B cell (primary cell): Measurements from ENCODE around the gene RIN3. TPM values are rescaled to one million over a fixed set of nuclear protein-coding genes. Genes with fewer than 3 reads are reported as not detected.
A peak's percentile ranks its signal among the peaks of the same experiment; 100 is the strongest.

ENCODE experiments used
- ATAC-seq: fragments of 200-7000 bp; cut with Tn5 transposase; one replicate; pipeline ENCODE4 v1.10.0; 2021; ENCODE audit warnings: low read depth, mild to moderate bottlenecking, moderate number of reproducible peaks, moderate library complexity
- CTCF ChIA-PET: fragments of 350-600 bp; sonication (Branson Sonifier 250); formaldehyde crosslinking; loops from one replicate; lab custom pipeline; 2021; ENCODE audit warnings: antibody characterized with exemption, inconsistent platforms; lab: Charles Lee
- POLR2A ChIA-PET: fragments of 350-600 bp; sonication (Branson Sonifier 250); formaldehyde crosslinking; loops from one replicate; lab custom pipeline; 2021; ENCODE audit warnings: antibody characterized with exemption; lab: Charles Lee
- DNase-seq: peaks from one replicate; pipeline ENCODE4 v3.0.0; 2013
- H2AFZ ChIP-seq: 2 replicates; pipeline ENCODE4 v1.6.1; 2012; ENCODE audit warnings: mild to moderate bottlenecking, low read depth, low read length; ENCODE audit not compliant: insufficient read depth, poor library complexity, severe bottlenecking
- H3K27ac ChIP-seq, 2 donors: 1 replicate in 1 of 2; 2 replicates in 1 of 2; pipeline ENCODE4 v1.5.1; 2012 to 2013; ENCODE audit warnings: low read length in 2 of 2, mild to moderate bottlenecking in 2 of 2, moderate library complexity in 1 of 2
- H3K27me3 ChIP-seq, 4 experiments: fragments of 200-600 bp in 1 of 4; sonication (generic) in 1 of 4; replicated peaks in 1 of 4; 1 replicate in 2 of 4; 2 replicates in 2 of 4; pipeline versions ENCODE4 v1.6.1 to v1.7.0; 2013 to 2016; ENCODE audit warnings: low read length in 3 of 4, mild to moderate bottlenecking in 2 of 4, mixed read lengths in 1 of 4, moderate library complexity in 1 of 4; ENCODE audit not compliant: insufficient read depth in 4 of 4, control insufficient read depth in 3 of 4; ENCODE audit errors: control extremely low read depth in 1 of 4
- H3K36me3 ChIP-seq, 2 experiments: replicated peaks in 1 of 2; 1 replicate in 1 of 2; 2 replicates in 1 of 2; pipeline versions ENCODE4 v1.6.1 to v1.7.1; 2013; ENCODE audit warnings: low read length in 1 of 2; ENCODE audit not compliant: insufficient read depth in 2 of 2, control insufficient read depth in 1 of 2; ENCODE audit errors: control extremely low read depth in 1 of 2, extremely low read depth in 1 of 2
- H3K4me1 ChIP-seq, 2 donors: fragments of 200-600 bp in 1 of 2; sonication (generic) in 1 of 2; 1 replicate in 1 of 2; 2 replicates in 1 of 2; pipeline versions ENCODE4 v1.5.1 to v1.6.1; 2013 to 2017; ENCODE audit warnings: low read length in 2 of 2; ENCODE audit not compliant: control insufficient read depth in 2 of 2, insufficient read depth in 2 of 2
- H3K4me2 ChIP-seq: replicated peaks from 2 replicates; pipeline ENCODE3; 2012; ENCODE audit warnings: mild to moderate bottlenecking, low read depth, low read length; ENCODE audit not compliant: poor library complexity, severe bottlenecking
- H3K4me3 ChIP-seq, 5 experiments: fragments of 200-600 bp in 1 of 5; sonication (generic) in 1 of 5; 1 replicate in 3 of 5; 2 replicates in 2 of 5; pipeline versions ENCODE4 v1.5.1 to v1.7.0; 2011 to 2016; ENCODE audit warnings: low read length in 4 of 5, mild to moderate bottlenecking in 4 of 5, low read depth in 2 of 5, control low read depth in 1 of 5, moderate library complexity in 1 of 5; ENCODE audit not compliant: insufficient read depth in 1 of 5; ENCODE audit errors: control extremely low read depth in 1 of 5, extremely low read depth in 1 of 5
- H3K79me2 ChIP-seq: fragments of 200-600 bp; sonication (generic); one replicate; pipeline ENCODE4 v1.6.0; 2016; ENCODE audit warnings: low read length; ENCODE audit not compliant: control insufficient read depth, insufficient read depth
- H3K9ac ChIP-seq: fragments of 200-600 bp; sonication (generic); 2 replicates; pipeline ENCODE4 v1.6.1; 2017; ENCODE audit warnings: mild to moderate bottlenecking, low read length, moderate library complexity
- H3K9me3 ChIP-seq, 3 donors: one replicate each; pipeline versions ENCODE4 v1.6.1 to v1.7.1; 2013; ENCODE audit warnings: low read length in 2 of 3; ENCODE audit not compliant: control insufficient read depth in 2 of 3, insufficient read depth in 1 of 3; ENCODE audit errors: control extremely low read depth in 1 of 3
- H4K20me1 ChIP-seq: 2 replicates; pipeline ENCODE4 v1.6.0; 2012; ENCODE audit warnings: mild to moderate bottlenecking, low read length; ENCODE audit not compliant: insufficient read depth, control insufficient read depth, poor library complexity, severe bottlenecking
- H3K27ac Mint-ChIP-seq: one replicate; pipeline ENCODE4 v1.8.0; 2021; ENCODE audit warnings: mixed read lengths
- H3K27me3 Mint-ChIP-seq: one replicate; pipeline ENCODE4 v1.8.0; 2021; ENCODE audit warnings: mixed read lengths
- H3K4me1 Mint-ChIP-seq: one replicate; pipeline ENCODE4 v1.8.0; 2021; ENCODE audit warnings: mixed read lengths
- H3K4me3 Mint-ChIP-seq: one replicate; pipeline ENCODE4 v1.8.0; 2021; ENCODE audit warnings: mixed read lengths
- H3K9me3 Mint-ChIP-seq: one replicate; pipeline ENCODE4 v1.8.0; 2022; ENCODE audit warnings: mixed read lengths; ENCODE audit not compliant: insufficient read depth
- CTCF ChIP-seq: fragments of 200-600 bp; IDR thresholded peaks from one replicate; pipeline ENCODE4 v1.8.0; 2022; ENCODE audit warnings: antibody characterized with exemption, mild to moderate bottlenecking
- EZH2 ChIP-seq: IDR thresholded peaks from 2 replicates; pipeline ENCODE4 v1.6.1; 2012; ENCODE audit warnings: borderline replicate concordance, low read depth, mild to moderate bottlenecking, moderate library complexity, low read length; ENCODE audit not compliant: insufficient read depth, poor library complexity, severe bottlenecking
- WGBS: methylation state at CpG from one replicate; pipeline ENCODE4 v1.1.5; 2013; ENCODE audit warnings: missing lambda C conversion rate; ENCODE audit not compliant: insufficient coverage; 5-methylcytosine and 5-hydroxymethylcytosine counted together
- intact Hi-C: fragments of 100-400 bp; cut with micrococcal nuclease; formaldehyde crosslinking; loops from one replicate; pipeline ENCODE4 v1.10.0; 2022
- polyA plus RNA-seq: library from polyadenylated mRNA; depleted of rRNA; stranded (reverse); fragments of >200 nt; gene quantifications from 2 replicates; pipeline ENCODE4 v1.2.3, GENCODE V29; 2012
- total RNA-seq, 2 donors: library from RNA; stranded (reverse); fragments of 120-200 nt in 1 of 2; gene quantifications; 1 replicate in 1 of 2; 2 replicates in 1 of 2; pipeline versions ENCODE4 v1.2.3 to v1.2.4, GENCODE V29; 2013 to 2022

The RIN3 gene
- total and polyA plus RNA-seq, 2 donors (not counting 1 experiment from before 2014, with no cell fraction given) = 62.1 to 123 TPM

- H3K27ac ChIP-seq = peak overlapping the region; percentile 90 to 94
- H3K27me3 Mint-ChIP-seq = no peaks in the 10 kb centered on the region
- POLR2A ChIA-PET = interaction anchor here (0.7 to 1.6 kb wide), 4 partner anchors 9 to 120 kb away, joined by 3 to 8 read pairs (median 4); no protein-coding TSS in a partner anchor
- no peaks in the 10 kb centered on the region for H4K20me1 ChIP-seq
- peak overlapping the region; percentile 33 for H3K9ac ChIP-seq
- peak overlapping the region; percentile 77 for H3K4me3 Mint-ChIP-seq
- TF ChIP-seq EZH2 = no peak
- no peak for TF ChIP-seq CTCF
- peak overlapping the region; percentile 94 for H3K27ac Mint-ChIP-seq
- WGBS = 54% methylated on average over 10 of the region's 16 CpGs
- H3K36me3 ChIP-seq = peaks cover 0 to 16% of the 10 kb centered on the region in 2 experiments
- DNase-seq = peak; percentile 82
- intact Hi-C loops = loop anchor here (1.0 to 5.0 kb wide), 2 partner anchors 18 to 83 kb away; no protein-coding TSS in a partner anchor
- peak; percentile 80 for ATAC-seq
- peaks cover 25% of the 10 kb centered on the region for H3K79me2 ChIP-seq
- H3K4me3 ChIP-seq = peak overlapping the region in 3 of 5 experiments; percentile 4 to 22 (median 16)
- H3K27me3 ChIP-seq = no peaks in the 10 kb centered on the region
- peaks cover 41% of the 10 kb centered on the region for H3K4me1 Mint-ChIP-seq
- peak overlapping the region; percentile 50 for H2AFZ ChIP-seq
- H3K9me3 ChIP-seq = peaks cover 0 to 11% (median 3%) of the 10 kb centered on the region in 3 donors
- peaks cover 27 to 32% of the 10 kb centered on the region in 2 donors for H3K4me1 ChIP-seq
- CTCF ChIA-PET = interaction anchor here (0.8 to 7.5 kb wide), 7 partner anchors 8 to 113 kb away, joined by 3 to 30 read pairs (median 8); no protein-coding TSS in a partner anchor
- H3K4me2 ChIP-seq = peak overlapping the region; percentile 70
- H3K9me3 Mint-ChIP-seq = no peaks in the 10 kb centered on the region
Observed at GRCh38 chr14:92568621-92569479, 55.3 kb downstream of the RIN3 start.
